Thyroid gland (tissue), 4 donors: ENCODE data around the gene NEDD4. TPM values are rescaled to one million over a fixed set of nuclear protein-coding genes. Genes with fewer than 3 reads are reported as not detected.
"Not testable (repeated sequence)": the region's sequence is repeated elsewhere in the genome, so short reads cannot be mapped to it uniquely, and the experiment has no call there.

Experiments
- DNase-seq, 2 donors: peaks; one replicate each; pipeline ENCODE4 v3.0.0-alpha.2; 2019
- H3K27ac ChIP-seq, 3 donors: fragments of 200-600 bp; sonication (generic); 1 replicate in 2 of 3; 2 replicates in 1 of 3; pipeline ENCODE4 v1.5.1; 2016 to 2019; ENCODE audit warnings: mild to moderate bottlenecking in 1 of 3, moderate library complexity in 1 of 3
- H3K27me3 ChIP-seq: fragments of 200-600 bp; sonication (generic); one replicate; pipeline ENCODE4 v1.5.1; 2019
- H3K36me3 ChIP-seq, 2 donors: fragments of 200-600 bp; sonication (generic); one replicate each; pipeline ENCODE4 v1.5.1; 2016 to 2019
- H3K4me1 ChIP-seq, 2 donors: fragments of 200-600 bp; sonication (generic); one replicate each; pipeline ENCODE4 v1.5.1; 2017 to 2019
- H3K4me3 ChIP-seq, 3 donors: fragments of 200-600 bp; sonication (generic); replicated peaks in 1 of 3; 1 replicate in 2 of 3; 2 replicates in 1 of 3; pipeline ENCODE4 v1.5.1; 2016; ENCODE audit warnings: mild to moderate bottlenecking in 1 of 3
- H3K9me3 ChIP-seq: fragments of 200-600 bp; sonication (generic); one replicate; pipeline ENCODE4 v1.5.1; 2017
- POLR2A ChIP-seq, 2 donors: fragments of 450-650 bp; IDR thresholded peaks; one replicate each; pipeline ENCODE4 v1.6.1; 2017; ENCODE audit warnings: antibody characterized with exemption in 2 of 2, mild to moderate bottlenecking in 2 of 2, moderate library complexity in 1 of 2
- WGBS, 2 donors: methylation state at CpG; one replicate each; pipeline ENCODE4 v1.1.5; 2017; 5-methylcytosine and 5-hydroxymethylcytosine counted together
- intact Hi-C: fragments of 100-400 bp; cut with DNase I; formaldehyde crosslinking; loops from one replicate; pipeline ENCODE4 v1.15.1; 2023
- total RNA-seq, 4 donors: library from RNA; depleted of rRNA; stranded (reverse); fragments of >200 nt; gene quantifications; one replicate each; pipeline ENCODE4 v1.2.3, GENCODE V29; 2016
- TF ChIP-seq, protein P1 (sequence below), 6 experiments: fragments of 200-600 bp in 3 of 6; fragments of 450-650 bp in 3 of 6; sonication (generic) in 3 of 6; IDR thresholded peaks; one replicate each; pipeline ENCODE4 v1.5.1; 2016 to 2019; ENCODE audit warnings: antibody characterized with exemption in 6 of 6, mild to moderate bottlenecking in 2 of 6, inconsistent platforms in 1 of 6, moderate library complexity in 1 of 6

Gene NEDD4
- total RNA-seq, 4 donors from 2014 or later: 10.1 to 22.1 (median 19.2) TPM

DNA sequence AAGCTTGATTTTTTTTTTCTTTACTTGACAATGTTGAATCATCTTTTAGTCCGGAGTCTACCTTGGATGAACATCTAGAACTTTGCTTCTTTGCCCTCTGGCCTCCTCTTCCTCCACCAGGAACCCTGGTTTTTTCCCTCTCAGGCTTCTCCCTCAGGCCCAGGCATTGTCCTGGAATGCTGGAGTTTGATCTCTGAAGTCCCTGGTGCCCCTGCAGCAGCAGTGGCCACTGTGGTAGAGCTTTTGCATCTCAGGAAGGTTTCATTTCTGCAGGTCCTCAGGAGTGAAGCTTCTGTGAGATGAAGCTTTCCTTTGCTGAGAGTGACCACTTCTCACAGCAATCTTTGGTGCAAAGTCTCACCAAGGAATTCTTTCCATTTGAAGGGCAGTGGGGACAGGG, 39.0 kb upstream of the NEDD4 start:
- Histone ChIP-seq H3K27me3 (no peaks in the 10 kb centered on the region), H3K36me3 (no peaks in the 10 kb centered on the region), H3K27ac (no peak overlapping the region), H3K4me3 (no peak overlapping the region), H3K4me1 (no peaks in the 10 kb centered on the region), H3K9me3 (no peaks in the 10 kb centered on the region)
- DNase-seq: no peak
- TF ChIP-seq POLR2A (IDR thresholded peaks at IDR 0.05): no peak
- TF ChIP-seq, protein P1, sequence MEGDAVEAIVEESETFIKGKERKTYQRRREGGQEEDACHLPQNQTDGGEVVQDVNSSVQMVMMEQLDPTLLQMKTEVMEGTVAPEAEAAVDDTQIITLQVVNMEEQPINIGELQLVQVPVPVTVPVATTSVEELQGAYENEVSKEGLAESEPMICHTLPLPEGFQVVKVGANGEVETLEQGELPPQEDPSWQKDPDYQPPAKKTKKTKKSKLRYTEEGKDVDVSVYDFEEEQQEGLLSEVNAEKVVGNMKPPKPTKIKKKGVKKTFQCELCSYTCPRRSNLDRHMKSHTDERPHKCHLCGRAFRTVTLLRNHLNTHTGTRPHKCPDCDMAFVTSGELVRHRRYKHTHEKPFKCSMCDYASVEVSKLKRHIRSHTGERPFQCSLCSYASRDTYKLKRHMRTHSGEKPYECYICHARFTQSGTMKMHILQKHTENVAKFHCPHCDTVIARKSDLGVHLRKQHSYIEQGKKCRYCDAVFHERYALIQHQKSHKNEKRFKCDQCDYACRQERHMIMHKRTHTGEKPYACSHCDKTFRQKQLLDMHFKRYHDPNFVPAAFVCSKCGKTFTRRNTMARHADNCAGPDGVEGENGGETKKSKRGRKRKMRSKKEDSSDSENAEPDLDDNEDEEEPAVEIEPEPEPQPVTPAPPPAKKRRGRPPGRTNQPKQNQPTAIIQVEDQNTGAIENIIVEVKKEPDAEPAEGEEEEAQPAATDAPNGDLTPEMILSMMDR (IDR thresholded peaks at IDR 0.05): no peak
- intact Hi-C loops: no loop called here
- WGBS, 2 donors: 88 to 95% methylated on average over 1 of the region's 1 CpG

DNA sequence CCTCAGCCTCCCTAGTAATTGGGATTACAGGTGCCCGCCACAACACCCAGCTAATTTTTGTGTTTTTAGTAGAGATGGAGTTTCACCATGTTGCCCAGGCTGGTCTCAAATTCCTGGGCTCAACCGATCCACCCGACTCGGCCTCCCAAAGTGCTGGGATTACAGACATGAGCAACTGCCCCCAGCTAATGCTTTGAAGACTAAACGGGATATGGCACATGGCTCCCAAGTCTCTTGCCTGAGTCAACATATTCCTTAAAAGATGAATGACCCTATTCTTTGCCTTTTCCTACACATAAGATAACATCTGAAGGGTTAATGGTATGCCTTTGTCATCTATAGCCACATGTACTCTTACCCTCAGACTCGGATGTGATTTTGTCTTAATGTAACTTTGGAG, 38.4 kb upstream of the NEDD4 start:
- 69 to 75% methylated on average over 4 to 6 of the region's 6 CpGs for WGBS, 2 donors
- Histone ChIP-seq H3K9me3 (no peaks in the 10 kb centered on the region), H3K4me3 (no peak overlapping the region), H3K27ac (no peak overlapping the region), H3K27me3 (no peaks in the 10 kb centered on the region), H3K4me1 (no peaks in the 10 kb centered on the region), H3K36me3 (no peaks in the 10 kb centered on the region)
- TF ChIP-seq POLR2A (IDR thresholded peaks at IDR 0.05): no peak
- TF ChIP-seq, protein P1 (IDR thresholded peaks at IDR 0.05): no peak
- intact Hi-C loops: no loop called here
- no peak for DNase-seq

DNA sequence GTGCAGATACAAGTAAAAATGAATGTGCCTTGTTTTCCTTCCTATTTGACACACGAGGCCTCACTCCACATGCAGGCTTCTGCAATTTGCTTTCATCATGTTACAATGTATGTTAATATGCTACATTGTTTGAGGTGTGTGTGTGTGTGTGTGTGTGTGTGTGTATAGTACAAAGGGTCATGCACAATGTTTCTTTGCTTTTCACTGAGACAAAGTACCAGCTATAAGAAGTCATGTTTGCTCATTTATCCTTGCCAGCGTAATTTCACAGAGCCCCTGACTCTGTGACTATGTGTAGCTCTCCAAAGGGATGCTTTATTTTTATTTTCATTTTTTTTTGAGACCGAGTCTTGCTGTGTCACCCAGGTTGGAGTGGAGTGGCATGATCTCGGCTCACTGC, 38.0 kb upstream of the NEDD4 start:
- WGBS, 2 donors: 88 to 89% methylated on average over 4 of the region's 4 CpGs
- Histone ChIP-seq H3K4me3 (no peak overlapping the region), H3K27me3 (no peaks in the 10 kb centered on the region), H3K4me1 (no peaks in the 10 kb centered on the region), H3K27ac (no peak overlapping the region), H3K36me3 (no peaks in the 10 kb centered on the region), H3K9me3 (no peaks in the 10 kb centered on the region)
- TF ChIP-seq, protein P1 (IDR thresholded peaks at IDR 0.05): no peak
- no peak for DNase-seq
- intact Hi-C loops: no loop called here

DNA sequence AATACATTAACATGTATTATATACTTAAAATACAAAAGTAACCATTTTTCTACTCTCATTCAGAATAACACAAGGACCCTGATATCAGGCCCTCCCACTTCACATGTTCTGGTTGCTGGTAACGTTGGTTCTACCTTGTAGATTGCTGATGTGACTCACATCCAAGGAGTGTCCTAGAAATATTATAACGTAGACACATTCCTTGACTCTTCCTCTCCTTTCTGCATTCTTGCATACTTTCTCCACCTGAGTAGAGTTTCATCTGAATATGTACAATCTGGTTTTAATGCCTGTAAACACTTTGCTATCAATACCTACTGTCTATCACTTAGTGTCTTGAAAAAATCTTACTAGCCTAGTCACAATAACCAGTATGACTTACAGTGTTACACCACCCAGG, 35.0 kb upstream of the NEDD4 start:
- Histone ChIP-seq H3K4me3 (no peak overlapping the region), H3K27me3 (no peaks in the 10 kb centered on the region), H3K27ac (no peak overlapping the region), H3K4me1 (no peaks in the 10 kb centered on the region), H3K36me3 (no peaks in the 10 kb centered on the region), H3K9me3 (no peaks in the 10 kb centered on the region)
- no peak for DNase-seq
- intact Hi-C loops: no loop called here
- TF ChIP-seq, protein P1 (IDR thresholded peaks at IDR 0.05): no peak
- TF ChIP-seq POLR2A (IDR thresholded peaks at IDR 0.05): no peak
- 84 to 86% methylated on average over 2 of the region's 2 CpGs for WGBS, 2 donors

DNA sequence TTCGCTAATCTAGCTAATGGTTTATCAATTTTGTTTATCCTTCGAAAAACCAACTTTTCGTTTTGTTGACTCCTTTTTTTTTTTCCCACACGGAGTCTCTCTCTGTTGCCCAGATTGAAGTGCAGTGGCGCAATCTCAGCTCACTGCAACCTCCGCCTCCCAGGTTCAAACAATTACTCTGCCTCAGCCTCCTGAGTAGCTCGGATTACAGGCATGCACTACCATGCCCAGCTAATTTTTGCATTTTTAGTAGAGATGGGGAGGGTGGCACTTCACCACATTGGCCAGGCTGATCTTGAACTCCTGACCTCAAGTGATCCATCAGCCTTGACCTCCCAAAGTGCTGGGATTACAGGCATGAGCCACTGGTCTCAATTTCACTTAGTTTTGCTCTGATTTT, 29.7 kb upstream of the NEDD4 start:
- intact Hi-C loops, DNase-seq, H3K27ac ChIP-seq, H3K27me3 ChIP-seq, H3K9me3 ChIP-seq, H3K36me3 ChIP-seq, H3K4me1 ChIP-seq, H3K4me3 ChIP-seq: not testable (repeated sequence)
- WGBS, 2 donors: 93% methylated on average over 7 of the region's 7 CpGs
